Stimulated activated CD4-positive, alpha-beta T cell treated with anti-CD3 and anti-CD28 coated beads, Interleukin-4, amount 100 ng/mL, for 4 hours (primary cell): Measurements from ENCODE around the gene PSG5.
"Not testable (repeated sequence)": the region's sequence is repeated elsewhere in the genome, so short reads cannot be mapped to it uniquely, and the experiment has no call there.

Experiments used
- DNase-seq, 2 experiments: peaks; one replicate each; pipeline ENCODE4 v3.0.0-alpha.2; 2020

Gene PSG5

GRCh38 chr19:43186311-43186935 is at the start of gene PSG5:
TSS of gene PSG5 (minus strand) at chr19:43186536. CDS start at chr19:43186405, 131 bp downstream.
- DNase-seq = not testable (repeated sequence)

GRCh38 chr19:43235686-43236085 is 49.4 kb upstream of the PSG5 start:
- not testable (repeated sequence) for DNase-seq

- DNase-seq = no peak
Observed at GRCh38 chr19:43229315-43229714, 43.0 kb upstream of the PSG5 start.

- not testable (repeated sequence) for DNase-seq
Observed at GRCh38 chr19:43228730-43229129, 42.4 kb upstream of the PSG5 start.

- DNase-seq = not testable (repeated sequence)
Observed at GRCh38 chr19:43226986-43227385, 40.6 kb upstream of the PSG5 start.

- DNase-seq = no peak
Observed at GRCh38 chr19:43224855-43225253, 38.5 kb upstream of the PSG5 start.

GRCh38 chr19:43224201-43224854 is 38.0 kb upstream of the PSG5 start:
- DNase-seq = not testable (repeated sequence)

GRCh38 chr19:43221891-43222290 is 35.6 kb upstream of the PSG5 start:
- DNase-seq = not testable (repeated sequence)

GRCh38 chr19:43219136-43219535 is 32.8 kb upstream of the PSG5 start:
- not testable (repeated sequence) for DNase-seq

- not testable (repeated sequence) for DNase-seq
Observed at GRCh38 chr19:43215881-43216280, 29.5 kb upstream of the PSG5 start.

- DNase-seq = no peak
Observed at GRCh38 chr19:43207991-43208390, 21.7 kb upstream of the PSG5 start.

GRCh38 chr19:43207174-43207573 is 20.8 kb upstream of the PSG5 start:
- DNase-seq = not testable (repeated sequence)

- not testable (repeated sequence) for DNase-seq
Observed at GRCh38 chr19:43205471-43206105, 19.3 kb upstream of the PSG5 start, which contains the start of gene PSG4. TSS of gene PSG4 (minus strand) at chr19:43205638. CDS start at chr19:43205536, 102 bp downstream.

- not testable (repeated sequence) for DNase-seq
Observed at GRCh38 chr19:43203611-43204010, 17.3 kb upstream of the PSG5 start.

- DNase-seq = not testable (repeated sequence)
Observed at GRCh38 chr19:43201891-43202290, 15.6 kb upstream of the PSG5 start.

- DNase-seq = not testable (repeated sequence)
Observed at GRCh38 chr19:43201337-43201801, 15.0 kb upstream of the PSG5 start.

- not testable (repeated sequence) for DNase-seq
Observed at GRCh38 chr19:43198686-43199419, 12.5 kb upstream of the PSG5 start.

GRCh38 chr19:43197666-43198397 is 11.5 kb upstream of the PSG5 start:
- DNase-seq = not testable (repeated sequence)

- not testable (repeated sequence) for DNase-seq
Observed at GRCh38 chr19:43194397-43194796, 8.1 kb upstream of the PSG5 start.

- DNase-seq = not testable (repeated sequence)
Observed at GRCh38 chr19:43192381-43193155, 6.2 kb upstream of the PSG5 start.

GRCh38 chr19:43188092-43188491 is 1.8 kb upstream of the PSG5 start:
- DNase-seq = not testable (repeated sequence)
